ENCODE data around the gene OGDH. TPM values are rescaled to one million over a fixed set of nuclear protein-coding genes. Genes with fewer than 3 reads are reported as not detected.

OGDH gene
- polyA plus RNA-seq, 1 donor from 2014 or later, result 26.6 TPM

- Mint-ChIP-seq H3K4me3 (no peak overlapping the region), H3K27me3 (peaks cover 13% of the 10 kb centered on the region), H3K9me3 (no peaks in the 10 kb centered on the region), H3K4me1 (peaks cover 5 to 10% (median 8%) of the 10 kb centered on the region in 3 donors), H3K36me3 (peaks cover 3% of the 10 kb centered on the region), H3K27ac (peak overlapping the region in 1 of 3 donors; percentile 8)
These were observed 7.2 kb upstream of the OGDH start for GRCh38 chr7:44599222-44599621.

GRCh38 chr7:44602576-44602910, 3.9 kb upstream of the OGDH start:
- peaks cover 14 to 22% (median 18%) of the 10 kb centered on the region in 3 donors for H3K4me1 Mint-ChIP-seq
- H3K36me3 Mint-ChIP-seq, result peaks cover 3% of the 10 kb centered on the region
- H3K9me3 Mint-ChIP-seq, result no peaks in the 10 kb centered on the region
- H3K4me3 Mint-ChIP-seq, result peak overlapping the region in 1 of 4 donors; percentile 53
- peak overlapping the region in 2 of 3 donors; percentile 6 to 68 for H3K27ac Mint-ChIP-seq
- peaks cover 13% of the 10 kb centered on the region for H3K27me3 Mint-ChIP-seq

- peak overlapping the region in 1 of 3 donors; percentile 100 for H3K27ac Mint-ChIP-seq
- peaks cover 14 to 22% (median 18%) of the 10 kb centered on the region in 3 donors for H3K4me1 Mint-ChIP-seq
- H3K36me3 Mint-ChIP-seq, result peaks cover 5% of the 10 kb centered on the region
- no peaks in the 10 kb centered on the region for H3K9me3 Mint-ChIP-seq
- H3K4me3 Mint-ChIP-seq, result peak overlapping the region in 1 of 4 donors; percentile 54
- H3K27me3 Mint-ChIP-seq, result peaks cover 13% of the 10 kb centered on the region
These were observed 3.2 kb upstream of the OGDH start for GRCh38 chr7:44603193-44603592.

GRCh38 chr7:44604941-44605340, 1.5 kb upstream of the OGDH start:
- Mint-ChIP-seq H3K9me3 (no peaks in the 10 kb centered on the region), H3K4me3 (peak overlapping the region; percentile 6 to 99 (median 29)), H3K4me1 (peaks cover 19 to 31% (median 26%) of the 10 kb centered on the region in 3 donors), H3K27ac (peak overlapping the region in 1 of 3 donors; percentile 100), H3K36me3 (peaks cover 7% of the 10 kb centered on the region), H3K27me3 (peaks cover 13% of the 10 kb centered on the region)

GRCh38 chr7:44607141-44608068, 978 bp downstream of the OGDH start:
- Mint-ChIP-seq H3K27me3 (peaks cover 3% of the 10 kb centered on the region), H3K4me1 (peaks cover 13 to 31% (median 27%) of the 10 kb centered on the region in 3 donors), H3K36me3 (peaks cover 4% of the 10 kb centered on the region), H3K9me3 (no peaks in the 10 kb centered on the region), H3K27ac (peak overlapping the region; percentile 98 to 100 (median 99)), H3K4me3 (peak overlapping the region; percentile 96 to 100 (median 99))

- peaks cover 13 to 31% (median 27%) of the 10 kb centered on the region in 3 donors for H3K4me1 Mint-ChIP-seq
These were observed 2.7 kb downstream of the OGDH start for GRCh38 chr7:44608916-44609648.

GRCh38 chr7:44609829-44610228, 3.4 kb downstream of the OGDH start:
- Mint-ChIP-seq H3K27ac (peak overlapping the region in 2 of 3 donors; percentile 32 to 85), H3K4me1 (peaks cover 19 to 35% (median 31%) of the 10 kb centered on the region in 3 donors), H3K27me3 (no peaks in the 10 kb centered on the region), H3K4me3 (peak overlapping the region in 1 of 4 donors; percentile 81), H3K36me3 (peaks cover 4% of the 10 kb centered on the region), H3K9me3 (no peaks in the 10 kb centered on the region)

More at GRCh38 chr7:44608916-44609648, 2.7 kb downstream of the OGDH start:
- H3K27me3 Mint-ChIP-seq, result peaks cover under 1% of the 10 kb centered on the region
- H3K4me3 Mint-ChIP-seq, result peak overlapping the region in 3 of 4 donors; percentile 30 to 86 (median 81)
- H3K9me3 Mint-ChIP-seq, result no peaks in the 10 kb centered on the region
- H3K27ac Mint-ChIP-seq, result peak overlapping the region in 2 of 3 donors; percentile 57 to 85
- H3K36me3 Mint-ChIP-seq, result peaks cover 4% of the 10 kb centered on the region

- peaks cover 4% of the 10 kb centered on the region for H3K36me3 Mint-ChIP-seq
- H3K9me3 Mint-ChIP-seq, result no peaks in the 10 kb centered on the region
- H3K4me3 Mint-ChIP-seq, result peak overlapping the region; percentile 4 to 85 (median 70)
- H3K27ac Mint-ChIP-seq, result peak overlapping the region in 2 of 3 donors; percentile 47 to 87
- peaks cover 3% of the 10 kb centered on the region for H3K27me3 Mint-ChIP-seq
- peaks cover 42 to 45% (median 45%) of the 10 kb centered on the region in 3 donors for H3K4me1 Mint-ChIP-seq
These were observed 8.8 kb downstream of the OGDH start for GRCh38 chr7:44615149-44615611.

GRCh38 chr7:44615793-44616192, 9.4 kb downstream of the OGDH start:
- H3K4me3 Mint-ChIP-seq, result peak overlapping the region in 1 of 4 donors; percentile 85
- H3K27me3 Mint-ChIP-seq, result peaks cover 3% of the 10 kb centered on the region
- peaks cover 42 to 47% (median 45%) of the 10 kb centered on the region in 3 donors for H3K4me1 Mint-ChIP-seq
- no peaks in the 10 kb centered on the region for H3K9me3 Mint-ChIP-seq
- H3K36me3 Mint-ChIP-seq, result peaks cover 4% of the 10 kb centered on the region
- H3K27ac Mint-ChIP-seq, result no peak overlapping the region

GRCh38 chr7:44616545-44616944, 10.1 kb downstream of the OGDH start:
- Mint-ChIP-seq H3K4me3 (no peak overlapping the region), H3K27ac (no peak overlapping the region), H3K9me3 (no peaks in the 10 kb centered on the region), H3K27me3 (peaks cover 3% of the 10 kb centered on the region), H3K4me1 (peaks cover 48 to 52% (median 48%) of the 10 kb centered on the region in 3 donors), H3K36me3 (peaks cover 4% of the 10 kb centered on the region)

GRCh38 chr7:44617225-44617890, 10.9 kb downstream of the OGDH start:
- Mint-ChIP-seq H3K4me1 (peaks cover 47 to 53% (median 47%) of the 10 kb centered on the region in 3 donors), H3K27me3 (peaks cover 3% of the 10 kb centered on the region), H3K4me3 (no peak overlapping the region), H3K9me3 (no peaks in the 10 kb centered on the region), H3K27ac (peak overlapping the region in 2 of 3 donors; percentile 39 to 47), H3K36me3 (peaks cover 4% of the 10 kb centered on the region)

GRCh38 chr7:44618045-44618444, 11.6 kb downstream of the OGDH start:
- no peaks in the 10 kb centered on the region for H3K9me3 Mint-ChIP-seq

GRCh38 chr7:44618753-44619152, 12.3 kb downstream of the OGDH start:
- Mint-ChIP-seq H3K27ac (peak overlapping the region in 2 of 3 donors; percentile 42 to 49), H3K9me3 (no peaks in the 10 kb centered on the region), H3K27me3 (peaks cover 3% of the 10 kb centered on the region), H3K4me1 (peaks cover 58 to 64% (median 58%) of the 10 kb centered on the region in 3 donors), H3K4me3 (peak overlapping the region in 2 of 4 donors; percentile 24 to 53), H3K36me3 (peaks cover 4% of the 10 kb centered on the region)

More at GRCh38 chr7:44618045-44618444, 11.6 kb downstream of the OGDH start:
- Mint-ChIP-seq H3K27ac (peak overlapping the region in 1 of 3 donors; percentile 49), H3K4me3 (no peak overlapping the region), H3K27me3 (peaks cover 3% of the 10 kb centered on the region), H3K36me3 (peaks cover 4% of the 10 kb centered on the region), H3K4me1 (peaks cover 53 to 59% (median 53%) of the 10 kb centered on the region in 3 donors)

GRCh38 chr7:44621034-44621749, 14.8 kb downstream of the OGDH start:
- Mint-ChIP-seq H3K36me3 (peaks cover 1% of the 10 kb centered on the region), H3K4me3 (no peak overlapping the region), H3K27ac (peak overlapping the region in 2 of 3 donors; percentile 43 to 83)

More at GRCh38 chr7:44621034-44621749, 14.8 kb downstream of the OGDH start:
- Mint-ChIP-seq H3K9me3 (no peaks in the 10 kb centered on the region), H3K4me1 (peaks cover 51 to 60% (median 53%) of the 10 kb centered on the region in 3 donors), H3K27me3 (no peaks in the 10 kb centered on the region)
